Measurements from ENCODE around the gene RPTN.
A peak's percentile ranks its signal among the peaks of the same experiment; 100 is the strongest.
"Not testable (repeated sequence)": the region's sequence is repeated elsewhere in the genome, so short reads cannot be mapped to it uniquely, and the experiment has no call there.

Gene RPTN

GRCh38 chr1:152165286-152166077 is 6.5 kb upstream of the RPTN start:
- peak; percentile 18 for FAIRE-seq
- DNase-seq (ENCODE audit: extremely low spot score, insufficient read length, low read depth): no peak

- FAIRE-seq: no peak
- no peak for DNase-seq (ENCODE audit: extremely low spot score, insufficient read length, low read depth)
Measured at GRCh38 chr1:152164517-152165136, 5.6 kb upstream of the RPTN start.

- DNase-seq (ENCODE audit: extremely low spot score, insufficient read length, low read depth) (no peak), FAIRE-seq (no peak)
Measured at GRCh38 chr1:152162792-152163463, 3.9 kb upstream of the RPTN start.

- FAIRE-seq (no peak), DNase-seq (ENCODE audit: extremely low spot score, insufficient read length, low read depth) (no peak)
Measured at GRCh38 chr1:152160576-152160975, 1.5 kb upstream of the RPTN start.

- DNase-seq (ENCODE audit: extremely low spot score, insufficient read length, low read depth) (no peak), FAIRE-seq (no peak)
Measured at GRCh38 chr1:152153996-152154395, 5.0 kb downstream of the RPTN start.

GRCh38 chr1:152151646-152152045 is 7.4 kb downstream of the RPTN start:
- FAIRE-seq: no peak
- no peak for DNase-seq (ENCODE audit: extremely low spot score, insufficient read length, low read depth)

- FAIRE-seq (no peak), DNase-seq (ENCODE audit: extremely low spot score, insufficient read length, low read depth) (no peak)
Measured at GRCh38 chr1:152148981-152149380, 10.0 kb downstream of the RPTN start.

GRCh38 chr1:152148051-152148450 is 11.0 kb downstream of the RPTN start:
- FAIRE-seq (no peak), DNase-seq (ENCODE audit: extremely low spot score, insufficient read length, low read depth) (no peak)

GRCh38 chr1:152145769-152146168 is 13.3 kb downstream of the RPTN start:
- no peak for FAIRE-seq

GRCh38 chr1:152144674-152145183 is 14.3 kb downstream of the RPTN start:
- not testable (repeated sequence) for DNase-seq (ENCODE audit: extremely low spot score, insufficient read length, low read depth); FAIRE-seq

More at GRCh38 chr1:152145769-152146168, 13.3 kb downstream of the RPTN start:
- no peak for DNase-seq (ENCODE audit: extremely low spot score, insufficient read length, low read depth)

GRCh38 chr1:152143150-152143887 is 15.7 kb downstream of the RPTN start:
- no peak for FAIRE-seq
- no peak for DNase-seq (ENCODE audit: extremely low spot score, insufficient read length, low read depth)

- FAIRE-seq: no peak
- no peak for DNase-seq (ENCODE audit: extremely low spot score, insufficient read length, low read depth)
Measured at GRCh38 chr1:152141971-152142584, 16.9 kb downstream of the RPTN start.

- FAIRE-seq (no peak), DNase-seq (ENCODE audit: extremely low spot score, insufficient read length, low read depth) (no peak)
Measured at GRCh38 chr1:152137215-152137614, 21.8 kb downstream of the RPTN start.

GRCh38 chr1:152130186-152130585 is 28.8 kb downstream of the RPTN start:
- no peak for FAIRE-seq
- no peak for DNase-seq (ENCODE audit: extremely low spot score, insufficient read length, low read depth)

- FAIRE-seq: no peak
Measured at GRCh38 chr1:152127673-152128072, 31.4 kb downstream of the RPTN start.

GRCh38 chr1:152125834-152126443 is 33.1 kb downstream of the RPTN start:
- no peak for FAIRE-seq
- no peak for DNase-seq (ENCODE audit: extremely low spot score, insufficient read length, low read depth)

More at GRCh38 chr1:152127673-152128072, 31.4 kb downstream of the RPTN start:
- no peak for DNase-seq (ENCODE audit: extremely low spot score, insufficient read length, low read depth)

- DNase-seq (ENCODE audit: extremely low spot score, insufficient read length, low read depth) (no peak), FAIRE-seq (no peak)
Measured at GRCh38 chr1:152118915-152119314, 40.1 kb downstream of the RPTN start.

- no peak for FAIRE-seq
Measured at GRCh38 chr1:152115344-152115743, 43.7 kb downstream of the RPTN start, which contains the start of gene TCHH. Gene TCHH (minus strand): TSS chr1:152115444. CDS start chr1:152114080, 1,364 bp downstream.

GRCh38 chr1:152112885-152113432 is 46.1 kb downstream of the RPTN start:
- FAIRE-seq (no peak), DNase-seq (ENCODE audit: extremely low spot score, insufficient read length, low read depth) (no peak)

More at GRCh38 chr1:152115344-152115743, 43.7 kb downstream of the RPTN start, which contains the start of gene TCHH:
- no peak for DNase-seq (ENCODE audit: extremely low spot score, insufficient read length, low read depth)

All from GM18507 (cell line).